Neural progenitor cell (in vitro differentiated cells): ENCODE results near the gene AKR7A2.
"Not testable (repeated sequence)": the region's sequence is repeated elsewhere in the genome, so short reads cannot be mapped to it uniquely, and the experiment has no call there.

Experiments
- EZH2 ChIP-seq: fragments of 200-600 bp; sonication (generic); IDR thresholded peaks from 2 replicates; pipeline ENCODE4 v1.6.1; 2017; ENCODE audit warnings: antibody characterized with exemption, mild to moderate bottlenecking, moderate library complexity
- TF ChIP-seq, protein P1 (sequence below): fragments of 200-600 bp; sonication (generic); IDR thresholded peaks from 2 replicates; pipeline ENCODE4 v1.5.1; 2017; ENCODE audit warnings: antibody characterized with exemption, mild to moderate bottlenecking

DNA sequence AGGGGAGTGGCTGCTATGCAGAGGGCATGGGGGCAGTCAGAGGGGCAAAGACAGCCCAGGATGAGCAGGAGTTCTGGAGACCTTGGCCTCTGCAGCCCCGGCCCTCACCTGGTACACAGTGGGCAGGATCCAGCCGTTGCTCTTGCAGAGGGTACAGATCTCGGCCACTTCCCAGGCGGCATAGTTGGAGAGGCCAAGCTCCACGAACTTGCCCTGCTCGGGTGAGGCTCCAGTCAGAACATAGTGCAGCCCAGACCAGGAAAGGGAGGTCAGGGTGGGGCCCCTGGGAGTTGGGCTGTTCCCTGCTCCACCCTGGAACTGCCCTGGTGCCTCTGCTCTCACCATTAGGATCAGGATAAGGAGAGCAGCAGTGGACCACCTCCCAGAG is 41.6 kb downstream of the AKR7A2 start:
- TF ChIP-seq, protein P1, sequence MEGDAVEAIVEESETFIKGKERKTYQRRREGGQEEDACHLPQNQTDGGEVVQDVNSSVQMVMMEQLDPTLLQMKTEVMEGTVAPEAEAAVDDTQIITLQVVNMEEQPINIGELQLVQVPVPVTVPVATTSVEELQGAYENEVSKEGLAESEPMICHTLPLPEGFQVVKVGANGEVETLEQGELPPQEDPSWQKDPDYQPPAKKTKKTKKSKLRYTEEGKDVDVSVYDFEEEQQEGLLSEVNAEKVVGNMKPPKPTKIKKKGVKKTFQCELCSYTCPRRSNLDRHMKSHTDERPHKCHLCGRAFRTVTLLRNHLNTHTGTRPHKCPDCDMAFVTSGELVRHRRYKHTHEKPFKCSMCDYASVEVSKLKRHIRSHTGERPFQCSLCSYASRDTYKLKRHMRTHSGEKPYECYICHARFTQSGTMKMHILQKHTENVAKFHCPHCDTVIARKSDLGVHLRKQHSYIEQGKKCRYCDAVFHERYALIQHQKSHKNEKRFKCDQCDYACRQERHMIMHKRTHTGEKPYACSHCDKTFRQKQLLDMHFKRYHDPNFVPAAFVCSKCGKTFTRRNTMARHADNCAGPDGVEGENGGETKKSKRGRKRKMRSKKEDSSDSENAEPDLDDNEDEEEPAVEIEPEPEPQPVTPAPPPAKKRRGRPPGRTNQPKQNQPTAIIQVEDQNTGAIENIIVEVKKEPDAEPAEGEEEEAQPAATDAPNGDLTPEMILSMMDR: not testable (repeated sequence)
- not testable (repeated sequence) for TF ChIP-seq EZH2
